Keratinocyte (primary cell): ENCODE results near the gene SMURF2. TPM values are rescaled to one million over a fixed set of nuclear protein-coding genes. Genes with fewer than 3 reads are reported as not detected.
A peak's percentile ranks its signal among the peaks of the same experiment; 100 is the strongest.

Experiments
- DNase-seq: peaks from one replicate; pipeline ENCODE4 v3.0.0-alpha.2; 2011; ENCODE audit warnings: low read depth, missing footprints, low spot score
- FAIRE-seq: peaks from 2 replicates; lab custom pipeline; 2011; peaks lifted over from hg19 to GRCh38; lab: Jason Lieb, UNC
- H2AFZ ChIP-seq: 2 replicates; pipeline ENCODE4 v1.6.0; 2012; ENCODE audit warnings: low read length, control low read depth, inconsistent platforms; ENCODE audit not compliant: control insufficient read depth
- H3K27ac ChIP-seq: 2 replicates; pipeline ENCODE4 v1.5.1; 2011; ENCODE audit warnings: low read length; ENCODE audit not compliant: control insufficient read depth, insufficient read depth
- H3K27me3 ChIP-seq: 3 replicates; pipeline ENCODE4 v1.6.0; 2011; ENCODE audit warnings: low read length; ENCODE audit not compliant: control insufficient read depth, insufficient read depth; ENCODE audit errors: extremely low read depth
- H3K36me3 ChIP-seq, 2 experiments: 2 replicates in 1 of 2; 3 replicates in 1 of 2; pipeline ENCODE4 v1.5.1; 2011; ENCODE audit warnings: low read length in 2 of 2, mild to moderate bottlenecking in 1 of 2; ENCODE audit not compliant: control insufficient read depth in 2 of 2, insufficient read depth in 2 of 2; ENCODE audit errors: extremely low read depth in 1 of 2
- H3K4me1 ChIP-seq: 3 replicates; pipeline ENCODE4 v1.5.1; 2011; ENCODE audit warnings: low read length; ENCODE audit not compliant: control insufficient read depth, insufficient read depth; ENCODE audit errors: extremely low read depth
- H3K4me2 ChIP-seq: 3 replicates; pipeline ENCODE4 v1.6.0; 2011; ENCODE audit warnings: low read depth, low read length; ENCODE audit not compliant: control insufficient read depth, insufficient read depth; ENCODE audit errors: extremely low read depth
- H3K4me3 ChIP-seq, 3 experiments: fragments of 200-600 bp in 1 of 3; sonication (generic) in 1 of 3; 2 replicates in 2 of 3; 3 replicates in 1 of 3; pipeline ENCODE4 v1.5.1; 2011 to 2016; ENCODE audit warnings: low read length in 3 of 3, mild to moderate bottlenecking in 3 of 3, control low read depth in 2 of 3, inconsistent platforms in 1 of 3, low read depth in 1 of 3, mixed read lengths in 1 of 3, mixed run types in 1 of 3, moderate library complexity in 1 of 3; ENCODE audit not compliant: control insufficient read depth in 2 of 3, insufficient read depth in 2 of 3; ENCODE audit errors: extremely low read depth in 1 of 3
- H3K79me2 ChIP-seq: 2 replicates; pipeline ENCODE4 v1.6.0; 2012; ENCODE audit warnings: low read length; ENCODE audit not compliant: control insufficient read depth, insufficient read depth
- H3K9ac ChIP-seq: 3 replicates; pipeline ENCODE4 v1.6.0; 2011; ENCODE audit warnings: low read length; ENCODE audit not compliant: control insufficient read depth, insufficient read depth; ENCODE audit errors: extremely low read depth
- H3K9me1 ChIP-seq: 3 replicates; pipeline ENCODE4 v1.6.0; 2011; ENCODE audit warnings: low read length; ENCODE audit not compliant: control insufficient read depth, insufficient read depth; ENCODE audit errors: extremely low read depth
- H3K9me3 ChIP-seq: 2 replicates; pipeline ENCODE4 v1.5.1; 2012; ENCODE audit warnings: low read depth, low read length; ENCODE audit not compliant: control insufficient read depth
- H4K20me1 ChIP-seq: 3 replicates; pipeline ENCODE4 v1.6.0; 2011; ENCODE audit warnings: low read length; ENCODE audit not compliant: control insufficient read depth, insufficient read depth; ENCODE audit errors: extremely low read depth
- CTCF ChIP-seq, 3 experiments: IDR thresholded peaks in 1 of 3; conservative IDR thresholded peaks in 1 of 3; optimal IDR thresholded peaks in 1 of 3; 2 replicates in 2 of 3; 3 replicates in 1 of 3; pipeline versions ENCODE3 to v1.5.1; 2011; ENCODE audit warnings: low read length in 3 of 3, mild to moderate bottlenecking in 3 of 3, moderate library complexity in 2 of 3, control low read depth in 1 of 3, inconsistent platforms in 1 of 3; ENCODE audit not compliant: insufficient read depth in 2 of 3; ENCODE audit errors: extremely low read depth in 1 of 3
- EZH2 ChIP-seq: IDR thresholded peaks from one replicate; pipeline ENCODE4 v1.6.1; 2012; ENCODE audit warnings: inconsistent platforms, mild to moderate bottlenecking, low read length, moderate library complexity
- dilution Hi-C: fragments of 300-500 bp; cut with MboI; formaldehyde crosslinking; loops from one replicate; pipeline ENCODE4 v1.7.0; 2020; ENCODE audit warnings: low sequenced_read_pairs; ENCODE audit not compliant: extremely low pct_ligation_motif_present
- polyA minus RNA-seq, 3 experiments: library from RNA; depleted of rRNA, polyadenylated mRNA; stranded (reverse); fragments of >200 nt; gene quantifications; 1 replicate in 1 of 3; 2 replicates in 1 of 3; 3 replicates in 1 of 3; pipeline ENCODE4 v1.2.3, GENCODE V29; 2011
- polyA plus RNA-seq, 5 experiments: library from polyadenylated mRNA; depleted of rRNA in 3 of 5; stranded (reverse) in 3 of 5; stranded (forward) in 1 of 5; unstranded in 1 of 5; fragments of >200 nt; gene quantifications; 1 replicate in 1 of 5; 2 replicates in 3 of 5; 3 replicates in 1 of 5; pipeline versions ENCODE4 v1.2.1 to v1.2.3, GENCODE V29; 2011 to 2012; ENCODE audit warnings: missing spikeins in 2 of 5, low read depth in 1 of 5, low replicate concordance in 1 of 5

The SMURF2 gene
- 50.2 to 136 TPM (median 128 TPM) in 3 replicates for polyA plus RNA-seq
- polyA plus RNA-seq (2011; ENCODE audit: low read depth), result 23.7 TPM
- polyA plus RNA-seq (2011; cell fraction: cytosol; rRNA removed), result 56.4 and 91.8 TPM in 2 replicates
- 92.4 and 110 TPM in 2 replicates for polyA plus RNA-seq (2011; cell fraction: nucleus; rRNA removed)
- 15.5 and 140 TPM in 2 replicates for polyA plus RNA-seq (2012; ENCODE audit: low replicate concordance)
- 87.3 to 270 TPM (median 122 TPM) in 3 replicates for polyA minus RNA-seq
- 76.4 TPM for polyA minus RNA-seq (2011; cell fraction: cytosol; rRNA and poly(A)+ RNA removed)
- 75.9 and 171 TPM in 2 replicates for polyA minus RNA-seq (2011; cell fraction: nucleus; rRNA and poly(A)+ RNA removed)

GRCh38 chr17:64661976-64662773 is at the start of gene SMURF2:
Gene SMURF2 (minus strand): TSS chr17:64662307. CDS start chr17:64661880, 427 bp downstream.
- peaks cover 30% of the 10 kb centered on the region for H3K4me1 ChIP-seq
- peak within 1 kb of the TSS; percentile 36 for H2AFZ ChIP-seq
- H3K4me2 ChIP-seq, result peak within 1 kb of the TSS; percentile 96
- peaks cover under 1% of the 10 kb centered on the region for H4K20me1 ChIP-seq
- H3K9ac ChIP-seq, result peak within 1 kb of the TSS; percentile 88
- no peaks in the 10 kb centered on the region for H3K27me3 ChIP-seq
- no peaks in the 10 kb centered on the region for H3K9me1 ChIP-seq
- peak within 1 kb of the TSS; percentile 86 for H3K27ac ChIP-seq
- dilution Hi-C loops, result no loop called here
- peak within 1 kb of the TSS; percentile 49 to 95 (median 93) for H3K4me3 ChIP-seq
- H3K36me3 ChIP-seq, result peaks cover 0 to 4% of the 10 kb centered on the region in 2 experiments
- TF ChIP-seq EZH2 (no peak), CTCF (optimal IDR thresholded peaks at IDR 0.05 in 1 of 3, IDR thresholded peaks at IDR 0.05 in 1 of 3, conservative IDR thresholded peaks at IDR 0.05 in 1 of 3; ENCODE audit: extremely low read depth in 1 of 3, insufficient read depth in 2 of 3, low read length in 3 of 3) (peak in 1 of 3 experiments; percentile 12)
- H3K79me2 ChIP-seq, result peaks cover 57% of the 10 kb centered on the region
- DNase-seq (no peak), FAIRE-seq (no peak)
- no peaks in the 10 kb centered on the region for H3K9me3 ChIP-seq

GRCh38 chr17:64709481-64709880 is 47.4 kb upstream of the SMURF2 start:
- no peaks in the 10 kb centered on the region for H3K27me3 ChIP-seq
- H3K4me3 ChIP-seq, result peak overlapping the region in 1 of 3 experiments; percentile 15
- no peaks in the 10 kb centered on the region for H4K20me1 ChIP-seq
- dilution Hi-C loops, result no loop called here
- no peaks in the 10 kb centered on the region for H3K36me3 ChIP-seq
- peak overlapping the region; percentile 58 for H3K9ac ChIP-seq
- H2AFZ ChIP-seq, result no peak overlapping the region
- H3K9me3 ChIP-seq, result no peaks in the 10 kb centered on the region
- FAIRE-seq (no peak), DNase-seq (no peak)
- peak overlapping the region; percentile 64 for H3K4me2 ChIP-seq
- H3K9me1 ChIP-seq, result no peaks in the 10 kb centered on the region
- peak overlapping the region; percentile 89 for H3K27ac ChIP-seq
- no peak for TF ChIP-seq EZH2
- no peak for TF ChIP-seq CTCF (optimal IDR thresholded peaks at IDR 0.05 in 1 of 3, IDR thresholded peaks at IDR 0.05 in 1 of 3, conservative IDR thresholded peaks at IDR 0.05 in 1 of 3; ENCODE audit: extremely low read depth in 1 of 3, insufficient read depth in 2 of 3, low read length in 3 of 3)
- peaks cover 59% of the 10 kb centered on the region for H3K4me1 ChIP-seq
- peaks cover 4% of the 10 kb centered on the region for H3K79me2 ChIP-seq
